Uterus (tissue), 4 donors: ENCODE results near the gene C1QL2. TPM values are rescaled to one million over a fixed set of nuclear protein-coding genes. Genes with fewer than 3 reads are reported as not detected.

Experiments
- DNase-seq, 2 donors: peaks; one replicate each; pipeline ENCODE4 v3.0.0-alpha.2; 2019 to 2020
- H3K27ac ChIP-seq, 2 donors: fragments of 200-600 bp; sonication (generic); 1 replicate in 1 of 2; 2 replicates in 1 of 2; pipeline ENCODE4 v1.5.1; 2016 to 2018
- H3K27me3 ChIP-seq, 2 donors: fragments of 200-600 bp; sonication (generic); one replicate each; pipeline ENCODE4 v1.5.1; 2018 to 2019; ENCODE audit warnings: control low read depth in 1 of 2
- H3K36me3 ChIP-seq, 2 donors: fragments of 200-600 bp; sonication (generic); one replicate each; pipeline ENCODE4 v1.5.1; 2019; ENCODE audit warnings: control low read depth in 1 of 2
- H3K4me1 ChIP-seq, 2 donors: fragments of 200-600 bp; sonication (generic); one replicate each; pipeline ENCODE4 v1.5.1; 2018 to 2019; ENCODE audit warnings: control low read depth in 1 of 2
- H3K4me3 ChIP-seq, 2 donors: fragments of 200-600 bp; sonication (generic); 1 replicate in 1 of 2; 2 replicates in 1 of 2; pipeline ENCODE4 v1.5.1; 2018 to 2019; ENCODE audit warnings: mild to moderate bottlenecking in 1 of 2
- H3K9me3 ChIP-seq, 2 donors: fragments of 200-600 bp; sonication (generic); one replicate each; pipeline ENCODE4 v1.5.1; 2019; ENCODE audit warnings: control low read depth in 1 of 2
- POLR2A ChIP-seq, 2 donors: fragments of 450-650 bp; IDR thresholded peaks; one replicate each; pipeline ENCODE4 v1.6.1; 2016; ENCODE audit warnings: antibody characterized with exemption in 2 of 2, mild to moderate bottlenecking in 1 of 2, moderate library complexity in 1 of 2
- intact Hi-C: fragments of 100-400 bp; cut with DNase I; formaldehyde crosslinking; loops from one replicate; pipeline ENCODE4 v1.15.1; 2023; ENCODE audit warnings: low total_unique reads
- total RNA-seq, 4 donors: library from RNA; depleted of rRNA in 3 of 4; stranded (reverse); fragments of >200 nt in 3 of 4; gene quantifications; one replicate each; pipeline versions ENCODE4 v1.1.0 to v1.2.4, GENCODE V29; 2014 to 2023
- TF ChIP-seq, protein P1 (sequence below), 4 experiments: fragments of 200-600 bp in 2 of 4; fragments of 450-650 bp in 2 of 4; sonication (generic) in 2 of 4; IDR thresholded peaks; one replicate each; pipeline ENCODE4 v1.5.1; 2016 to 2019; ENCODE audit warnings: antibody characterized with exemption in 4 of 4, mild to moderate bottlenecking in 2 of 4, moderate library complexity in 1 of 4
- donor health status: DM: yes; HTN: yes; CAD: no.

The C1QL2 gene
- total RNA-seq, 4 donors from 2014 or later = not detected

DNA sequence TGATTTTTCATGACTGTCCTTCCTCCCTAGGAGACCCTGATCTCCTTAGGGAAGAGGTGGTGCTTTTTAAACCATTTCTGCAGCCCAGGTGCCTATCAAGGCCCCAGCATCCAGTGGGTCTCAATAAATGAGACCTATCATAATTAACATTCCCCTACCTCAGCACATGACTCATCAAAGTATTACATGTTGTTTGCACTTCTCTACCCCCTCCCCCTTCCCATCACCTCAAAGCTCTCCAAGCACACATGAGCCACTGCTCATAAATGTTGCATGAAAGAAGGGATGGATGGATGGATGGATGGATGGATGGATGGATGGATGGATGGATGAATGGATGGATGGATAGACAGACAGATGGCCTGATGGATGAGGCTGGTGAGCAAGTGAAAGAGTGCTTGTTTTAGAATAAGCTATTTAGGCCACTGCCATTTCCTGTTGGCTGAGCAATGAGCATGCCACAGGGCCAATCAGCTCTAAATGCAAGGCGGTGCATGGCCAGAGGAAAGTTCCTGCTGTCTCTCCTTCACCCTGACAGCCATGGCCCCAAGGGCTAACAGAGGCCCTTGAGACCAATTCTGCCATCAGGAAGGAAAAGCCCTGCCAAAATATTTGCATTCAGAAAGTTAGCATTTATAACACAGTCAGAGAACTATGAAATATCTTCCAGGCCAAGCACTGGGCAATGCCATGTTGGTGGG is 44.2 kb upstream of the C1QL2 start:
- Histone ChIP-seq H3K27me3 (no peaks in the 10 kb centered on the region), H3K36me3 (no peaks in the 10 kb centered on the region), H3K4me3 (no peak overlapping the region), H3K4me1 (no peaks in the 10 kb centered on the region), H3K27ac (no peak overlapping the region), H3K9me3 (no peaks in the 10 kb centered on the region)
- TF ChIP-seq, protein P1, sequence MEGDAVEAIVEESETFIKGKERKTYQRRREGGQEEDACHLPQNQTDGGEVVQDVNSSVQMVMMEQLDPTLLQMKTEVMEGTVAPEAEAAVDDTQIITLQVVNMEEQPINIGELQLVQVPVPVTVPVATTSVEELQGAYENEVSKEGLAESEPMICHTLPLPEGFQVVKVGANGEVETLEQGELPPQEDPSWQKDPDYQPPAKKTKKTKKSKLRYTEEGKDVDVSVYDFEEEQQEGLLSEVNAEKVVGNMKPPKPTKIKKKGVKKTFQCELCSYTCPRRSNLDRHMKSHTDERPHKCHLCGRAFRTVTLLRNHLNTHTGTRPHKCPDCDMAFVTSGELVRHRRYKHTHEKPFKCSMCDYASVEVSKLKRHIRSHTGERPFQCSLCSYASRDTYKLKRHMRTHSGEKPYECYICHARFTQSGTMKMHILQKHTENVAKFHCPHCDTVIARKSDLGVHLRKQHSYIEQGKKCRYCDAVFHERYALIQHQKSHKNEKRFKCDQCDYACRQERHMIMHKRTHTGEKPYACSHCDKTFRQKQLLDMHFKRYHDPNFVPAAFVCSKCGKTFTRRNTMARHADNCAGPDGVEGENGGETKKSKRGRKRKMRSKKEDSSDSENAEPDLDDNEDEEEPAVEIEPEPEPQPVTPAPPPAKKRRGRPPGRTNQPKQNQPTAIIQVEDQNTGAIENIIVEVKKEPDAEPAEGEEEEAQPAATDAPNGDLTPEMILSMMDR (IDR thresholded peaks at IDR 0.05) = no peak
- TF ChIP-seq POLR2A (IDR thresholded peaks at IDR 0.05) = no peak
- intact Hi-C loops = no loop called here
- DNase-seq = no peak

DNA sequence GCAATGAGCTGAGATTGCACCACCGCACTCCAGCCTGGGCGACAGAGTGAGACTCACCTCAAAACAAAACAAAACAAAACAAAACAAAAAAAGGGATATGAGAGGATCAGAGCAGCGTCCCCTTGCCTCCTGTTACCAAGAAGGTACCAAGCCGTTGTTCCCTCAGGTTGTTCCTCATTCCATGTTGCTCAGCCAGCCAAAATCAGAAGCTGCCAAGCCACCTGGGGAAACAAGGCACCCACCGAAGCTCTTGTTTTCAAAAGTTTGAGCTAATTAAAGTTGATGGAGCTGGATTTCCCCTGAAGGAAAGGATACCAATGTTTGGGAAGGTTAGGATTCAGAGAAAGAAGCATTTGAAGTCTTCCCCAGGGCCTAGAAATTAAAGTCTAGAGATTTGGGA is 43.3 kb upstream of the C1QL2 start:
- no peaks in the 10 kb centered on the region for H3K4me1 ChIP-seq
- no peak for DNase-seq
- H3K27ac ChIP-seq = no peak overlapping the region
- H3K4me3 ChIP-seq = no peak overlapping the region
- no peaks in the 10 kb centered on the region for H3K36me3 ChIP-seq
- H3K9me3 ChIP-seq = no peaks in the 10 kb centered on the region
- intact Hi-C loops = no loop called here
- TF ChIP-seq POLR2A (IDR thresholded peaks at IDR 0.05) = no peak
- TF ChIP-seq, protein P1 (IDR thresholded peaks at IDR 0.05) = no peak
- no peaks in the 10 kb centered on the region for H3K27me3 ChIP-seq

DNA sequence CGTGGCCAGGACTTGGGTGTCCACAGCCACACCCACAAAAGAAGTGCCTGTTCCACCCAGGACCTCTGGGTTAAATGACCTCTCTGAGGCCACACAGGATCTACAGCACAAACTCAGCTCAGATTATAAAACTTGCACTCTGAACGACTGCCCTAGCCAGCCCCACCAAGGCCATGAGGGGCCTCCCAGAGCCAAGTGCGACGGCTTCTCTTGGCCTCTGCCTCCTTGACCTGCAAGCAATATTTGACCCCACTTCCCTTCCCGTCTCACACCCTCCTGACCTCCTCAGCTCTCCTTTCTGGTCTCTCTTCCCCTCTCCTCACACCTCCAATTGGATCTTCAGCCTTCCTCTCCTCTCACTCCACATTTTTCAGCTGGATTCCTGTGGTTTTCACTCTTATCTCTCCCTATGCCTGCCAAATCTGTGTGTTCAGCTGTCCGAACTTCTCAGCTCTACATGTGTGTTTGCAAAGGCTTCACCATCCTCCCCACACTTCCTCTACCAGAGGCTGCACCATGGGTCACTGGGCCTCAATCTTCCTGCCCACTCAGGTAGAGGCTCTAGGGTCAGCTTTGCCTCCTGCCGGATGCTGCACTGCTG is 39.8 kb upstream of the C1QL2 start:
- no peaks in the 10 kb centered on the region for H3K27me3 ChIP-seq
- H3K36me3 ChIP-seq = no peaks in the 10 kb centered on the region
- H3K4me1 ChIP-seq = no peaks in the 10 kb centered on the region
- no peak for TF ChIP-seq POLR2A (IDR thresholded peaks at IDR 0.05)
- TF ChIP-seq, protein P1 (IDR thresholded peaks at IDR 0.05) = no peak
- no peak for DNase-seq
- H3K4me3 ChIP-seq = no peak overlapping the region
- H3K27ac ChIP-seq = no peak overlapping the region
- intact Hi-C loops = no loop called here
- no peaks in the 10 kb centered on the region for H3K9me3 ChIP-seq

DNA sequence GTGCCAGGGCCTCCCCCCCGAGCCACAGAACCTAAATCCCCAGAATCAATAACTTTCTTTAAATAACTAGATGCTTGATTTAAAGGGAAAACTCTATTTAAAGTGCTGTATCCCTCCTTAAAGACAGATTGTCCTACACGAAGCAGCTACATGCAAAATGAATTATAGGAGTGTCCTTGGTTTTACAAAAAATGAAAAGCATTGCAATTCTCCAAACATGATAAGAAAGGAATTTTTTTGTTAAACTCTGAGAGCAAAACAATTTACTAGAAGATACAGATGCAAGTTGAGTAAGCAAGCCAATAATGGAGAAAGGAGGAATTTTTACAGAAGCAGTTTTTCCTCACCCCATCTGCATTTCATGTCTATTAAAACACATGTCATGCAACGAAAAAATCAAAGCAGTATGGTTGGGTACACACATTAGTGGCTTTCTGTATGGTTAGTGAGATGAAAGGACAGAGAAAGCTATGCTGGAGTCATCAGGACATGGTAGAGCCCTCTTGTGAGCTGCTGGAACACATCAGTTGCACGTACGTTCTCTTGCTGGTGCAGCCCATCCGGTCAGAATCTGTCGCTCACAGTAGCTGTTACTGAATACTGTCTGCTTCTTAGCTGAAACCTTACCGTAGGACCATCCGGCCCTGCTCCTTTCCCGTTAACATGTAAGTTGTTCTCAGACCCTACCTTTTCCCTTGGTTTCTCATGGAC is 39.1 kb upstream of the C1QL2 start:
- TF ChIP-seq POLR2A (IDR thresholded peaks at IDR 0.05) = no peak
- TF ChIP-seq, protein P1 (IDR thresholded peaks at IDR 0.05) = no peak
- Histone ChIP-seq H3K27me3 (no peaks in the 10 kb centered on the region), H3K4me3 (no peak overlapping the region), H3K36me3 (no peaks in the 10 kb centered on the region), H3K9me3 (no peaks in the 10 kb centered on the region), H3K4me1 (no peaks in the 10 kb centered on the region), H3K27ac (no peak overlapping the region)
- DNase-seq = no peak
- intact Hi-C loops = no loop called here

DNA sequence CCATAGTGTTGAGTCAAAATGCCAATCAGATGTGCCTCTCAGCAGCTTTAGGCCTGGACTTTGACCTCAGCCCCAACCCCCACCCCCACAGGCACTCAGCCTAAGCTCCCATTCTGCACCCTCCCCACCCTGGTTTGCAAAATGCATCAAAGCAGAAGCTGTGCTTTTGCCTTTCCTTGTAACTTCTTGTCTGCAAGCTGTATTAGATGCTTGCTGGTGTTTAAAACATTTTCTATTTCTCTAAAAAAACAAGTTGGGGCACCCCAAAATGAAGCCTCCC is 38.5 kb upstream of the C1QL2 start:
- no peak overlapping the region for H3K27ac ChIP-seq
- H3K4me3 ChIP-seq = no peak overlapping the region
- no peaks in the 10 kb centered on the region for H3K27me3 ChIP-seq
- H3K9me3 ChIP-seq = no peaks in the 10 kb centered on the region
- no peak for DNase-seq
- intact Hi-C loops = no loop called here
- TF ChIP-seq POLR2A (IDR thresholded peaks at IDR 0.05) = no peak
- TF ChIP-seq, protein P1 (IDR thresholded peaks at IDR 0.05) = no peak
- H3K4me1 ChIP-seq = no peaks in the 10 kb centered on the region
- H3K36me3 ChIP-seq = no peaks in the 10 kb centered on the region
